Stimulated activated CD8-positive, alpha-beta memory T cell treated with anti-CD3 and anti-CD28 coated beads, Interleukin-7, amount 100 ng/mL, for 24 hours (primary cell): ENCODE measurements around the gene PPT2.
"Not testable (repeated sequence)": the region's sequence is repeated elsewhere in the genome, so short reads cannot be mapped to it uniquely, and the experiment has no call there.

Experiments used
- DNase-seq: peaks from one replicate; pipeline ENCODE4 v3.0.0-alpha.2; 2020; ENCODE audit warnings: low read depth

PPT2 gene

GRCh38 chr6:32189742-32190053 lies 35.8 kb downstream of the PPT2 start:
- no peak for DNase-seq

GRCh38 chr6:32190054-32190851 lies 36.3 kb downstream of the PPT2 start, which contains the start of gene PBX2:
Gene PBX2 (minus strand): TSS chr6:32190202. CDS start chr6:32189915, 287 bp downstream.
- DNase-seq = peak; percentile 66

- no peak for DNase-seq
Measured at GRCh38 chr6:32190911-32191677, 37.2 kb downstream of the PPT2 start.

- DNase-seq = no peak
Measured at GRCh38 chr6:32191696-32192607, 38.0 kb downstream of the PPT2 start.

- DNase-seq = no peak
Measured at GRCh38 chr6:32192608-32193039, 38.7 kb downstream of the PPT2 start, which contains the start of gene GPSM3. Gene GPSM3 (minus strand): TSS chr6:32192643. CDS start chr6:32192513, 130 bp downstream.

GRCh38 chr6:32193096-32193495 lies 39.2 kb downstream of the PPT2 start:
- not testable (repeated sequence) for DNase-seq

GRCh38 chr6:32194388-32194787 lies 40.4 kb downstream of the PPT2 start:
- DNase-seq = no peak

GRCh38 chr6:32194825-32195651 lies 41.1 kb downstream of the PPT2 start:
- no peak for DNase-seq

- DNase-seq = peak; percentile 100
Measured at GRCh38 chr6:32195652-32195901, 41.6 kb downstream of the PPT2 start.

- peak; percentile 44 for DNase-seq
Measured at GRCh38 chr6:32195902-32196681, 42.2 kb downstream of the PPT2 start.

GRCh38 chr6:32196682-32197616 lies 43.0 kb downstream of the PPT2 start:
- DNase-seq = no peak

- DNase-seq = no peak
Measured at GRCh38 chr6:32198345-32198696, 44.4 kb downstream of the PPT2 start.

- DNase-seq = no peak
Measured at GRCh38 chr6:32198866-32199265, 44.9 kb downstream of the PPT2 start.

- no peak for DNase-seq
Measured at GRCh38 chr6:32200711-32201475, 47.0 kb downstream of the PPT2 start.

GRCh38 chr6:32202186-32202585 lies 48.2 kb downstream of the PPT2 start:
- DNase-seq = no peak

GRCh38 chr6:32203426-32204267 lies 49.7 kb downstream of the PPT2 start:
- DNase-seq = no peak

- no peak for DNase-seq
Measured at GRCh38 chr6:32204268-32204715, 50.4 kb downstream of the PPT2 start.

GRCh38 chr6:32208996-32209395 lies 55.1 kb downstream of the PPT2 start:
- DNase-seq = no peak
